GM12875 (cell line): ENCODE data around the gene NTS.

Experiments used
- H3K4me3 ChIP-seq: one replicate; pipeline ENCODE4 v1.5.1; 2011; ENCODE audit warnings: low read depth, low read length, control low read depth
- TF ChIP-seq, protein P1 (sequence below): IDR thresholded peaks from 2 replicates; pipeline ENCODE4 v1.5.1; 2011; ENCODE audit warnings: low read depth, mild to moderate bottlenecking, control low read depth, inconsistent platforms, low read length, moderate library complexity, borderline replicate concordance; ENCODE audit not compliant: insufficient read depth

Gene NTS

DNA sequence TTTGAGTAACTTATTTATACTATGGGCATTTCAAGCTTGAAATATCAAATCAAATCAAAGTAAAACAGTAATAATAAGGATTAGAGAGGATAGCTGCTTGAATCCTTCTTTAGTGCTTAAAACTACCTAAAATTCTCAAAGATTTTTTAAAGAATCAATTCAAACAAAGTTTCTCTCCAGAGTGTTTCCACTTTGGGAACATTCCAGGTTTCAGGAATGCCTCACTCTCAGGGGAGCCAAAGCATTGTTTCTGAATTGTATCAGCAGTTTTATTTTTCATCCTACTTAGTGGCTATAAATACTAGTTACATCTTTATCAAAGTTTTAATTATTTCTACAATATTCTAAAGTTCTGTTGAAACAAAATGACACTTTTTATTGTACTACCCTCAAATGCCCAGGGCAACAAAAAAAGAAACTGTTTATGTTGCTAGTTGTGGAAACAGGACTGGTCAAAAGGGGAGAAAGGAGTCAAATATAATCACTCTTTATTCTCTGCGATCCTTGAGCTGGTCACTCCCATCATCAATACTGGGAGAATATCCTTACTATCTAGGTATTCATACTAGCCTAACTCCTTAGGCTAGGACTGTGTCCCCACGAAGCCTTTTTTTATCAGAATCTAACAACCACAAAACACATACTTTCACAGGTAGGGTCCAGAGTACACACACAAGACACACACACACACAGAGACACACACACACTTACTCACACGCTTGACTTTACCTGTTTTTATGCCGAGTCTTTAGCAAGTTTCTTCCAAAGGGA lies 38.5 kb upstream of the NTS start:
- H3K4me3 ChIP-seq = no peak overlapping the region
- TF ChIP-seq, protein P1, sequence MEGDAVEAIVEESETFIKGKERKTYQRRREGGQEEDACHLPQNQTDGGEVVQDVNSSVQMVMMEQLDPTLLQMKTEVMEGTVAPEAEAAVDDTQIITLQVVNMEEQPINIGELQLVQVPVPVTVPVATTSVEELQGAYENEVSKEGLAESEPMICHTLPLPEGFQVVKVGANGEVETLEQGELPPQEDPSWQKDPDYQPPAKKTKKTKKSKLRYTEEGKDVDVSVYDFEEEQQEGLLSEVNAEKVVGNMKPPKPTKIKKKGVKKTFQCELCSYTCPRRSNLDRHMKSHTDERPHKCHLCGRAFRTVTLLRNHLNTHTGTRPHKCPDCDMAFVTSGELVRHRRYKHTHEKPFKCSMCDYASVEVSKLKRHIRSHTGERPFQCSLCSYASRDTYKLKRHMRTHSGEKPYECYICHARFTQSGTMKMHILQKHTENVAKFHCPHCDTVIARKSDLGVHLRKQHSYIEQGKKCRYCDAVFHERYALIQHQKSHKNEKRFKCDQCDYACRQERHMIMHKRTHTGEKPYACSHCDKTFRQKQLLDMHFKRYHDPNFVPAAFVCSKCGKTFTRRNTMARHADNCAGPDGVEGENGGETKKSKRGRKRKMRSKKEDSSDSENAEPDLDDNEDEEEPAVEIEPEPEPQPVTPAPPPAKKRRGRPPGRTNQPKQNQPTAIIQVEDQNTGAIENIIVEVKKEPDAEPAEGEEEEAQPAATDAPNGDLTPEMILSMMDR = no peak

DNA sequence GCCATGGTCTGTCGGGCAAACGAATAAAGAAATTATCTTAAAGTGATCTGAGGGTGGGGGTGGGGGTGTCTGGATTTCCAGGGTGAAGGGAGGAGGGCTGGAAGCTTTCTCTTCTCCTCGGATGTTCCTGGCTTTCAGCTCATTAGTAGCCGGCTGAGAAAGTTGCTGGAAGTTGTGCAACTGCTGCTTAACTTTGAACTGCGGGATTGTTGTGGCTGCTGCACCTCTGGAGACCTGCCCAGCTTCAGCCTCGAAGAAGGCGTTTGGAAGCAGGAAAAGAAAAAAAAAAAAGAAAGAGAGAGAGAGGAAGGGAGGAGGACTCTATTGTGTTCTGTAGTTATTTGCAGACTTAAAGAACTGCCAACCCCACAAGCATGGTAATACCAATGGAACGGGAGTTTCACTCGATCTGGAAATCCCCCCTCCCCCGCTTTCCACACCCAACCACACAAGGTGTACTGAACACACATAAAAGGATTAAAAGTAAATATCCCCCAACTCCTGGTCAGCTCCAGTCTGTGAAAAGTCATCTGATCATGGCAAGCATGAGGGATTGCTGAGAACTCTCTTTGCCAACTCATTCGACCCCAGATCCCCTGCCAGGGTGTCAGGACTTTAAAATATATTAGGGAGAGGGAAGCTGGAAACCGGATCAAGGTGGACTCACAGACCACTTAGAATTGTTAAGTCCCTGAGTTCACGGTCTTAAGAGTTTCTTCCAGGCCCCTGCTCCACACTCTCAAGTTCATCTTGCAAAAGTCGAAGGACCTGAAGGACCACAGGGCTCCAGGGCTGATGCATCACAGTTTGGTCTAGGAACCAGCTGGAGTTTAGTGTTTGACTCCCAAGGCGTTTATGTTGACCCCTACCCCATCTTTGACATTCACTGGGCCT lies 37.7 kb upstream of the NTS start, which contains the start of gene RASSF9:
Gene RASSF9 (minus strand): TSS at position 213 of the 894 bp plus-strand sequence. CDS start 208 bp downstream, at position 5.
- TF ChIP-seq, protein P1 = no peak
- no peak within 1 kb of the TSS for H3K4me3 ChIP-seq

DNA sequence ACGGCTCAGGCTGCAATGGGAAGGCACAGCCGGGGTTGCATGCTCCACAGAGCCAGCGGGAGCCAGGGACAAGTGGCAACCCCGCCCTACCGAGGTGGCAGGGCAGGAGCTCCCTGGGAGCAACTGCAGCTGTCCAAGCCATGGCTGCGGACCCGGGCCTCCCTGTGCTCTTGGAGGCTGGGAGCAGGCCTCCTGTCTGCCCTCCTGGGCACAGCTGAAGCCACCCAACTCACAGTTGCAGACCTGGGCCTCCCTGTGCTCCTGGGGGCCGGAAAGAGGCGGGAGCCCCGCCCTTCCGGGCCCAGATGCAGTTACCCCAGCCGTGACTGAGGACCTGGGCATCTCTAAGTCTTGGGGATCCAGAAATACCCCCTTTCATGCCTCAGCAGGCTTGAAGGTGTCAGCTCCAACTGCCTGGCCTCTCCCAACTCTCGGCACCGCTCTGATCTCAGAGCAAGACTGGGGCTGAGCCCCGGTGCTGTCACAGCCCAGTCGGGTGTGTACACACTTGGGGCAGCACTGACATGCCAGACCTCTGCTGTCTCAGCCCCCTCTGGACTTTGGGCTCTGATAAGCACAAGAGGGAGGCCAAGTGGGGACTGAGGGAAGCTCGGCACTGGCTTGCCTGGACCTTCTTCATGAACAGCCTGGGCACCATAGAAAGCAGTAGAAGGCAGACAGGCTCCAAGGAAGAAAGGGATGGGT lies 30.3 kb upstream of the NTS start:
- TF ChIP-seq, protein P1 = no peak

DNA sequence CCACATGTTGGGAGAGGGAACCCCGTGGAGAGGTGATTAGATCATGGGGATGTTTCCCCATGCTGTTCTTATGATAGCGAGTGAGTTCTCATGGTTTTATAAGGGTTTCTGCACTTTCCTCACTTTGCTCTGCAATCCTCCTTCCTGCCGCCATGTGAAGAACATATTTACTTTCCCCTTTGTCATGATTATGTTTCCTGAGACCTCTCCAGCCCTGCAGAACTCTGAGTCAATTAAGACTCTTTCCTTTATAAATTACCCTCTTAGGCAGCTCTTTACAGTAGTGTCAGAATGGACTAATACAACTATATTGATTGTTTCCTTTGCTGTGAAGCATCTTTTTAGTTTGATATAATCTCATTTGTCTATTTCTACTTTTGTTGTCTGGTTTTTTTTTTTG lies 24.8 kb upstream of the NTS start:
- TF ChIP-seq, protein P1 = no peak
- H3K4me3 ChIP-seq = no peak overlapping the region

More for the DNA sequence above, 30.3 kb upstream of the NTS start:
- H3K4me3 ChIP-seq = no peak overlapping the region

DNA sequence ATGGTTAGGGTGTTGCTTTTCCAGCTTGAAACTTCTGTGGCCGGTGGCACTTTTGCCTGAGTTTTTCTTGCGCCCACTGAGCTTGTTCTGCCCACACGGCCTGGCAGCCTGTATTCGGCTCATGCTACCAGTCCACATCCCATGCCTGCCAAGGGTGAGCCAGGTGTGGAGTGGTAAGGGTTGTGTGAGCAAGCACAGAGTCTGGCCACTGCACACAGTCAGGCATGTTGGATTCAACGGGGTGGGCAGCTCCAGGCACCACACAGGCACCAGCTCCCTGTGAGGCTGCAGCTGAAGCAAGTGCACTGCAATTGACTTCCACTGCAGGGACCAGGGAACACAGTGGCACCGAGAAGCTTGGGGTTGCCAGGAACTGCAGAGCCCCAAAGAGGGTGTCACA lies 18.8 kb upstream of the NTS start:
- TF ChIP-seq, protein P1 = no peak
- H3K4me3 ChIP-seq = no peak overlapping the region

DNA sequence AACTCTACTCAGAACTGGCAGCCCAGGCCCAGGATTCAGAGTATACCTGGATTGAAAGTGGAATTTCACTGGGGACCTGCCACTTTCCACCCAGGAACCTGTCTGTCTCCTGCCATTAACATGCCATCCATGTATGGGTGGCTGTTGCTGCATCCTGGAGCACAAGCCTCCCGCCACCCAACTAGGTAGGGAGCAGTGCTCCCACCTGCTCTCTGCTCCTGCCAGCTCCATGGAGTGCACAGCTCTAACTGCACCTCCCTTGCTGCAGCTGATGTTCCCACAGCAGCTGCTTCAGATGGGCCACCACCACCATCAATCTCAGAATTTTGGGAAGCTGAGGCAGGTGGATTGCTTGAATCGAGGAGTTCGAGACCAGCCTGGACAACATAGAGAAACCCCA lies 17.1 kb upstream of the NTS start:
- TF ChIP-seq, protein P1 = no peak
- no peak overlapping the region for H3K4me3 ChIP-seq
